Activated naive CD8-positive, alpha-beta T cell treated with anti-CD3 and anti-CD28 coated beads, Interleukin-2, amount 50 U/mL, for 24 hours (primary cell): ENCODE data around the gene SSC5D.

ENCODE experiments used
- ATAC-seq: fragments of 150-1000 bp; cut with Tn5 transposase; one replicate; pipeline ENCODE4 v1.10.0; 2021
- DNase-seq: peaks from one replicate; pipeline ENCODE4 v3.0.0; 2021
- H3K27ac Mint-ChIP-seq: one replicate; pipeline ENCODE4 v1.8.0; 2021; ENCODE audit warnings: mild to moderate bottlenecking, mixed read lengths
- H3K27me3 Mint-ChIP-seq: one replicate; pipeline ENCODE4 v1.8.0; 2021; ENCODE audit warnings: mixed read lengths
- H3K36me3 Mint-ChIP-seq: one replicate; pipeline ENCODE4 v1.8.0; 2021; ENCODE audit warnings: low read depth, mixed read lengths
- H3K4me1 Mint-ChIP-seq: one replicate; pipeline ENCODE4 v1.8.0; 2021; ENCODE audit warnings: mixed read lengths
- H3K4me3 Mint-ChIP-seq: one replicate; pipeline ENCODE4 v1.8.0; 2021; ENCODE audit warnings: mild to moderate bottlenecking, moderate library complexity, mixed read lengths
- H3K9me3 Mint-ChIP-seq: one replicate; pipeline ENCODE4 v1.8.0; 2021; ENCODE audit warnings: mixed read lengths

The SSC5D gene

GRCh38 chr19:55451163-55451964 is 36.9 kb upstream of the SSC5D start:
- H3K27me3 Mint-ChIP-seq: peaks cover 29% of the 10 kb centered on the region
- ATAC-seq: no peak
- no peak overlapping the region for H3K27ac Mint-ChIP-seq
- peaks cover 16% of the 10 kb centered on the region for H3K4me1 Mint-ChIP-seq
- peak overlapping the region; percentile 35 for H3K4me3 Mint-ChIP-seq
- H3K9me3 Mint-ChIP-seq: no peaks in the 10 kb centered on the region
- peaks cover 9% of the 10 kb centered on the region for H3K36me3 Mint-ChIP-seq
- DNase-seq: no peak

- Mint-ChIP-seq H3K4me3 (peak overlapping the region; percentile 35), H3K9me3 (no peaks in the 10 kb centered on the region), H3K4me1 (peaks cover 16% of the 10 kb centered on the region), H3K27ac (no peak overlapping the region), H3K36me3 (peaks cover 9% of the 10 kb centered on the region), H3K27me3 (peaks cover 29% of the 10 kb centered on the region)
- ATAC-seq (no peak), DNase-seq (no peak)
These were observed 36.1 kb upstream of the SSC5D start for GRCh38 chr19:55451965-55452748.

DNA sequence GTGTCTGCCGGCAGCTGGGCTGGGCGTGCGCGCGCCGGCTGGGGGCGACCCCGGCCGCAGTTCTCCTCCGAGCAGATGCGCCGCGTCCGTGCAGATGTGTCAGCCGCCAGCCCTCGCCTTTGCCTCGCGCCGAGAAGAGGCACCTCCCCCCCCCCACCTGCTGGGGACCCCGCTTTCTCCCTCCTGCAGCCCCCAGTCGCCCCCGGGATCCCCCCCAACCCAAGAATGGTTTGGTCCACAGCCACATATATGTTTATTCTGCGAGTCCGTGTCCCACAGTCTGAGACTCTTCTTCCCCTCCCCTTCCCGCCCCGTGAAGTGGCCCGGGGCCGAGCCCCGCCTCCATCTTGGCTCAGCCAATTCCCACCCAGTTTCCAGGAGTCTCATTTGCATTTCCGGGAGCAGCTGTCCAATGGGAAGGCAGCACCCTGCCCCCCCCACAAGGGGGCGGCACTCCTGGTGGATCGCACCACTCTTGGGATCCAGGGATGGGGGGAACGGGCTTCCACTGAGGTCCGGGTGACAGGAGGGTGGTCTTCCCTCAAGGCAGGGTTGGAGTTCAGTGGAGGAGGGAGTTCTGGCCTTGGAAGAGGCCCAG is 35.4 kb upstream of the SSC5D start:
- ATAC-seq: peak; percentile 38
- Mint-ChIP-seq H3K27me3 (peaks cover 29% of the 10 kb centered on the region), H3K36me3 (peaks cover 9% of the 10 kb centered on the region), H3K9me3 (no peaks in the 10 kb centered on the region), H3K4me1 (peaks cover 16% of the 10 kb centered on the region), H3K4me3 (no peak overlapping the region), H3K27ac (no peak overlapping the region)
- no peak for DNase-seq

- ATAC-seq (no peak), DNase-seq (no peak)
- Mint-ChIP-seq H3K9me3 (no peaks in the 10 kb centered on the region), H3K4me3 (no peak overlapping the region), H3K27ac (peak overlapping the region; percentile 12), H3K36me3 (peaks cover 9% of the 10 kb centered on the region), H3K4me1 (peaks cover 16% of the 10 kb centered on the region), H3K27me3 (peaks cover 29% of the 10 kb centered on the region)
These were observed 34.5 kb upstream of the SSC5D start for GRCh38 chr19:55453511-55454260.

DNA sequence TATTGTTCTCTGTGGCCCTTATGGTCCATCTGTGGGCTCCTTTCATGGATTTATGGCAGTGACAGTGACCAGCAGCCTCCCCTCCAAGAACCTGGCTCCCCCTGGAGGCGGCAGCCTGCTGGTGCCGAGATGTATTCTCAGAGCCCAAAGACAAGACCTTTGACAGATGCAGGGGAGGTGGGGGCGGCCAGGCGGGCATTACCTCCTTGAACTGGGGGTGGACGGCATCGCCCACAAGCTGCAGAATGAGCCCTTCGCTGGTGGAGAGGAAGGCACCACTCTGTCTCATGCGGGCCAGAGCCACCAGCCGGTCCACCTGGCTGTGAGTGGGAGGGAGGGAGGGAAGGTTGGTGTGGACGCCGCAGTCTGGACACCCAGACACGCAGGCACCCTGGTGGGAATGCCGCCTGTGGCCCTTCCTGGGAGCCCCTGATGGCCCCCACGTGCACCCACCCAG is 33.4 kb upstream of the SSC5D start:
- DNase-seq: peak; percentile 62
- H3K4me3 Mint-ChIP-seq: no peak overlapping the region
- H3K27me3 Mint-ChIP-seq: peaks cover 29% of the 10 kb centered on the region
- ATAC-seq: no peak
- no peak overlapping the region for H3K27ac Mint-ChIP-seq
- H3K4me1 Mint-ChIP-seq: peaks cover 19% of the 10 kb centered on the region
- H3K36me3 Mint-ChIP-seq: peaks cover 9% of the 10 kb centered on the region
- no peaks in the 10 kb centered on the region for H3K9me3 Mint-ChIP-seq

- Mint-ChIP-seq H3K27me3 (peaks cover 25% of the 10 kb centered on the region), H3K9me3 (no peaks in the 10 kb centered on the region), H3K27ac (no peak overlapping the region), H3K4me3 (no peak overlapping the region), H3K36me3 (peaks cover 9% of the 10 kb centered on the region), H3K4me1 (peaks cover 27% of the 10 kb centered on the region)
- no peak for ATAC-seq
- DNase-seq: no peak
These were observed 32.5 kb upstream of the SSC5D start for GRCh38 chr19:55455576-55456235.

DNA sequence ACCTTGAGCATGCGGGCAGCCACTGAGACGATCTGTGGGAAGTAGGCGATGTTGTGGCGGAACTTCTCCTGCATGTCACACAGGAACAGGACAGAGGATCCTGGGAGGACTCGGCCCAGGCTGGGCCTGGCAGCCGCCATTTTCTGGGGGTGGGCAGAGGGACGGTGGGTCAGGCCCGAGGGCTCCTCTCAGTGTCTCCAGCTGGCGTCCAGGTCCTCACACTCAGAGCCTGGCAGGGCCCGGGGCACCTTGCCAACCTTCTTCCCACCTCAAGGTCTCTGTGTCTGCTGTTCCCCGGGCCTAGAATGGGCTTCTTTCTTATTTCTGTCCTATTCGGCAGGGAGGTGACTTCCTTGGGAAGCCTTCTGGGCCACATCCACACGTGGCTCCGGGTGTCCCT is 31.9 kb upstream of the SSC5D start:
- H3K4me3 Mint-ChIP-seq: no peak overlapping the region
- H3K4me1 Mint-ChIP-seq: peaks cover 30% of the 10 kb centered on the region
- H3K27ac Mint-ChIP-seq: no peak overlapping the region
- no peak for ATAC-seq
- DNase-seq: no peak
- H3K27me3 Mint-ChIP-seq: peaks cover 21% of the 10 kb centered on the region
- peaks cover 9% of the 10 kb centered on the region for H3K36me3 Mint-ChIP-seq
- no peaks in the 10 kb centered on the region for H3K9me3 Mint-ChIP-seq

DNA sequence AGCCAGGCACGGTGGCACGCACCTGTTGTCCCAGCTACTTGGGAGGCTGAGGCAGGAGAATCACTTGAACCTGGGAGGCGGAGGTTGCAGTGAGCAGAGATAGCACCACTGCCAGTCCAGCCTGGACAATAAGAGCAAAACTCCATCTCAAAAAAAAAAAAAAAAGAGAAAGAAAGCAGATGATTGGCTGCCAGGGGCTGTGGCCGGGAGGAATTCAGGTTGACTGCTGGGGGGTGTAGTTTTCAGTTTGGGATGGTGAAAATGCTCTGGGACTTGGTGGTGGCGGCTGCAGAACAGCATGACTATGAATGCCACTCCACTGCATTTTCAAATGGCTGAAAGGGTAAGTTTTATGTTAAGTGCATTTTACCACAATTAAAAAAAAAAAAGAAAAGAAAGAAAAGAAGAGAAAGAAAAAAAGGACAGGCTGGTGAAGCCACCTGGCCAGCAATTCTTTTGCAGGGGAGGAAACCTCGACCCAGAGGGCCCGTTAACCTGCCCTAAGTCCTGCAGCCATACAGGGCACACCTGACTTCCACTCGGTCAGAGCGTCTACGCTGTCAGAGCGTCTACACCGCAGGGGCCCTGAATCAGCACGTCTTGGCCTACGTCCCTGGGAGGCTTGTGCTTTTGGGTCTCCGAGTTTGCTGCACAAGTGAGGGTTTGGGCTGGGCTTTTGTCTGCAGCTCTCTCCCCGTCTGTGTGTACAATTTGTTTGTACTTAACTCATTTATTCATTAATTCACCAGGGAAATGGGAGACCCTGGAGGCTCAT is 30.4 kb upstream of the SSC5D start:
- Mint-ChIP-seq H3K4me3 (no peak overlapping the region), H3K27me3 (peaks cover 15% of the 10 kb centered on the region), H3K36me3 (peaks cover 10% of the 10 kb centered on the region), H3K9me3 (no peaks in the 10 kb centered on the region), H3K27ac (no peak overlapping the region), H3K4me1 (peaks cover 33% of the 10 kb centered on the region)
- DNase-seq: no peak
- no peak for ATAC-seq

DNA sequence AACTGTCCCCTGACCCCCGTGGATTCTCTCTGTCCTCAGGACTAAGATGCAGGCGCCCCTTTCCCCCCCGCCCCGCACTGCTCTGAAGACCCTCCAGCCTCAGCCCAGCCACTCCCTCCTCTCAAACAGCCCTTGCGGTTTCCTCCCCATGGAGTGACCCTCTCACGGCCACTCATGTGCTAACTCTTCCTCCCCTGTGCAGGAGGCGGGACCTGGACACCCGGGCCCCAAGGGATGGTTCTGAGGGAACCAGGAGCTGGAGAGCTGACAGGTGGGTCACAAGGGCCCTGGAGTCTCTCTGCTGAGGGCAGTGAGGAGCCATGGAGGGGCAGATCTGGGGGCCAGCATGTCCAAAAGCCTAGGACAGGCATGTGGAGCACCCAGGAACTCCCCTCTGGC is 28.7 kb upstream of the SSC5D start:
- Mint-ChIP-seq H3K9me3 (no peaks in the 10 kb centered on the region), H3K27me3 (peaks cover 2% of the 10 kb centered on the region), H3K27ac (no peak overlapping the region), H3K36me3 (peaks cover 2% of the 10 kb centered on the region), H3K4me1 (peaks cover 22% of the 10 kb centered on the region), H3K4me3 (peak overlapping the region; percentile 83)
- ATAC-seq: no peak
- DNase-seq: no peak

GRCh38 chr19:55459950-55460657 is 28.1 kb upstream of the SSC5D start:
- Mint-ChIP-seq H3K36me3 (peaks cover 2% of the 10 kb centered on the region), H3K4me3 (peak overlapping the region; percentile 83), H3K27ac (peak overlapping the region; percentile 41), H3K27me3 (peaks cover 2% of the 10 kb centered on the region), H3K9me3 (no peaks in the 10 kb centered on the region), H3K4me1 (peaks cover 22% of the 10 kb centered on the region)
- DNase-seq (no peak), ATAC-seq (no peak)

GRCh38 chr19:55460670-55461258 is 27.5 kb upstream of the SSC5D start:
- Mint-ChIP-seq H3K4me3 (peak overlapping the region; percentile 83), H3K27me3 (peaks cover 2% of the 10 kb centered on the region), H3K4me1 (peaks cover 22% of the 10 kb centered on the region), H3K36me3 (peaks cover 2% of the 10 kb centered on the region), H3K27ac (peak overlapping the region; percentile 95), H3K9me3 (no peaks in the 10 kb centered on the region)
- no peak for ATAC-seq
- DNase-seq: peak; percentile 66

- Mint-ChIP-seq H3K36me3 (peaks cover 2% of the 10 kb centered on the region), H3K4me3 (peak within 1 kb of the TSS; percentile 83), H3K27ac (peak within 1 kb of the TSS; percentile 95), H3K9me3 (no peaks in the 10 kb centered on the region), H3K27me3 (peaks cover 2% of the 10 kb centered on the region), H3K4me1 (peaks cover 22% of the 10 kb centered on the region)
- peak; percentile 94 for ATAC-seq
- DNase-seq: peak; percentile 100
These were observed 26.8 kb upstream of the SSC5D start, which contains the start of gene ISOC2 for GRCh38 chr19:55461259-55461973. Gene ISOC2, minus strand, starts transcription at chr19:55461642. Its CDS starts 5,156 bp downstream, at chr19:55456486.
